Measurements from ENCODE around the gene PKN1.
"Not testable (repeated sequence)": the region's sequence is repeated elsewhere in the genome, so short reads cannot be mapped to it uniquely, and the experiment has no call there.

PKN1 gene

DNA sequence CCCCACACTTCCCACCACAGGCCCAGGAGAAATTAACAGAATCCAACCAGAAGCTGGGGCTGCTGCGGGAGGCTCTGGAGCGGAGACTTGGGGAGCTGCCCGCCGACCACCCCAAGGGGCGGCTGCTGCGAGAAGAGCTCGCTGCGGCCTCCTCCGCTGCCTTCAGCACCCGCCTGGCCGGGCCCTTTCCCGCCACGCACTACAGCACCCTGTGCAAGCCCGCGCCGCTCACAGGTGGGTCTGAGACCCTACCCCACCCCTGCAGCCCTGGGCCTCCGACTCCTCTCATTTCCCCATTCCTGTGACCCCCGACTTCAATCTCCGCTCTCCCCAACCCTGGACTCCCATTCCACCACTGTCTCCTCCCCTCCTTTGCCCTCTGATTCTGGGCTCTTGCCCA is 17.8 kb downstream of the PKN1 start:
- DNase-seq (ENCODE audit: low read depth) = no peak
- TF ChIP-seq, protein P1, sequence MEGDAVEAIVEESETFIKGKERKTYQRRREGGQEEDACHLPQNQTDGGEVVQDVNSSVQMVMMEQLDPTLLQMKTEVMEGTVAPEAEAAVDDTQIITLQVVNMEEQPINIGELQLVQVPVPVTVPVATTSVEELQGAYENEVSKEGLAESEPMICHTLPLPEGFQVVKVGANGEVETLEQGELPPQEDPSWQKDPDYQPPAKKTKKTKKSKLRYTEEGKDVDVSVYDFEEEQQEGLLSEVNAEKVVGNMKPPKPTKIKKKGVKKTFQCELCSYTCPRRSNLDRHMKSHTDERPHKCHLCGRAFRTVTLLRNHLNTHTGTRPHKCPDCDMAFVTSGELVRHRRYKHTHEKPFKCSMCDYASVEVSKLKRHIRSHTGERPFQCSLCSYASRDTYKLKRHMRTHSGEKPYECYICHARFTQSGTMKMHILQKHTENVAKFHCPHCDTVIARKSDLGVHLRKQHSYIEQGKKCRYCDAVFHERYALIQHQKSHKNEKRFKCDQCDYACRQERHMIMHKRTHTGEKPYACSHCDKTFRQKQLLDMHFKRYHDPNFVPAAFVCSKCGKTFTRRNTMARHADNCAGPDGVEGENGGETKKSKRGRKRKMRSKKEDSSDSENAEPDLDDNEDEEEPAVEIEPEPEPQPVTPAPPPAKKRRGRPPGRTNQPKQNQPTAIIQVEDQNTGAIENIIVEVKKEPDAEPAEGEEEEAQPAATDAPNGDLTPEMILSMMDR (IDR thresholded peaks at IDR 0.05; ENCODE audit: insufficient read depth, low read depth, low read length, missing control alignments) = no peak
- no peak overlapping the region for H3K4me3 ChIP-seq (ENCODE audit: low read length)

- H3K4me3 ChIP-seq (ENCODE audit: low read length); DNase-seq (ENCODE audit: low read depth): not testable (repeated sequence)
Measured at GRCh38 chr19:14452303-14452702, 19.2 kb downstream of the PKN1 start.

DNA sequence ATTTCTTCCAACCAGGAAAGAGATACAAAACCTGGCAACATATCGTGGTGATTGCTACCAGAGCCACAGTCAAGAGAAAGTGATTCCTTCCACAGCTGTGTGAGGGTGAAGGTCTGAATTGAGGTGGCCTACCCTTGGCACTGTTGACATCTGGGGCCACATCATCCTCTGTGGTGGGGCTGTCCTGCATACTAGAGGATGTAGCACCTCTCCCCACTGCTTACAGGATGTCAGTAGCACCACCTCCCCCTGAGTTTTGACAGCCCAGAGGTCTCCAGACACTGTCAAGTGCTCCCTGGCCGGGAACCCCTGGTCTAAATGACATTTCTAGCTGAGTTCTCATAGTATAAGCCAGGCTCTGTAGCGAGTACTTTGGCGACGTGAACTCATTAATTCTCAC is 26.6 kb downstream of the PKN1 start:
- no peak for DNase-seq (ENCODE audit: low read depth)

GRCh38 chr19:14460935-14461334 is 27.8 kb downstream of the PKN1 start:
- DNase-seq (ENCODE audit: low read depth) = no peak
- H3K4me3 ChIP-seq (ENCODE audit: low read length) = no peak overlapping the region
- TF ChIP-seq, protein P1 (IDR thresholded peaks at IDR 0.05; ENCODE audit: insufficient read depth, low read depth, low read length, missing control alignments) = no peak

More for the DNA sequence above, 26.6 kb downstream of the PKN1 start:
- no peak overlapping the region for H3K4me3 ChIP-seq (ENCODE audit: low read length)
- TF ChIP-seq, protein P1 (IDR thresholded peaks at IDR 0.05; ENCODE audit: insufficient read depth, low read depth, low read length, missing control alignments) = no peak

- H3K4me3 ChIP-seq (ENCODE audit: low read length); DNase-seq (ENCODE audit: low read depth): not testable (repeated sequence)
Measured at GRCh38 chr19:14462401-14462800, 29.3 kb downstream of the PKN1 start.

DNA sequence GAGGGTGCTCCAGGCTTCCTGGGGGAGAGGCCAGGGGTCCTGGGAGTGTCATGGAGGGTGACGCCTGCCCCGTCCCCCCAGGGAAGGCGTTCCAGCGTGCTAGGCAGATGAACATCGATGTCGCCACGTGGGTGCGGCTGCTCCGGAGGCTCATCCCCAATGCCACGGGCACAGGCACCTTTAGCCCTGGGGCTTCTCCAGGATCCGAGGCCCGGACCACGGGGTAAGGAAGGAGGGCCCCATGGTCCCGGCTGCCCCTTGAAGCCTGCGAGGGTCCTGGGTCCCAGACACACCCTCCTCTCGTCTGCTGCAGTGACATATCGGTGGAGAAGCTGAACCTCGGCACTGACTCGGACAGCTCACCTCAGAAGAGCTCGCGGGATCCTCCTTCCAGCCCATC is 30.6 kb downstream of the PKN1 start:
- DNase-seq (ENCODE audit: low read depth) = no peak
- TF ChIP-seq, protein P1 (IDR thresholded peaks at IDR 0.05; ENCODE audit: insufficient read depth, low read depth, low read length, missing control alignments) = no peak
- H3K4me3 ChIP-seq (ENCODE audit: low read length) = no peak overlapping the region

DNA sequence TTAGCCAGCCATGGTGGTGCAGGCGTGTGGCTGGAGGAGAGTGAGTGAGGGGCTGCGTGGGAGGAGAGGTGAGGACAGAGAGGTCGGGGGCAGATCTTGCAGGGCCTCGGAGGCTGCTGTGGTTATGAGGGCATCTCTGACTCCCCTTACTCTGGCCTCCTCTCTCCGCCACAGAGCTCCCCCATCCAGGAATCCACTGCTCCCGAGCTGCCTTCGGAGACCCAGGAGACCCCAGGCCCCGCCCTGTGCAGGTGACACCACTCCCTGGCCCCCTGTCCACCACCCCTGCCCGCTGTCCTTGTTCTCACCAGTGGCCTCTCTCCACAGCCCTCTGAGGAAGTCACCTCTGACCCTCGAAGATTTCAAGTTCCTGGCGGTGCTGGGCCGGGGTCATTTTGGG is 34.3 kb downstream of the PKN1 start:
- H3K4me3 ChIP-seq (ENCODE audit: low read length) = no peak overlapping the region
- TF ChIP-seq, protein P1 (IDR thresholded peaks at IDR 0.05; ENCODE audit: insufficient read depth, low read depth, low read length, missing control alignments) = no peak
- DNase-seq (ENCODE audit: low read depth) = no peak

DNA sequence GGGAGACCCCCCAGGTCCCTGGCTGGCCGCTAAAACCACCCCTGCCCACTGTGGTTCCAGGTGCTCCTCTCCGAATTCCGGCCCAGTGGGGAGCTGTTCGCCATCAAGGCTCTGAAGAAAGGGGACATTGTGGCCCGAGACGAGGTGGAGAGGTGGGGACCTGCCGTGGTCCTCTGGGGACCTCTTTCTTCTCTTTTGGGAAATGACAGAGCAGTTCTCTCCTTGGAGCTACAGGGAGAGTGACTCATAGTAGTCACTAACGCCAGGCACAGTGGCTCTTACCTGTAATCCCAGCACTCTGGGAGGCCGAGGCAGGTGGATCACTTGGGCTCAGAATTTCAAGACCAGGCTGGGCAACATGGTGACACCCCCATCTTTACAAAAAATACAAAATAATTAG is 34.7 kb downstream of the PKN1 start:
- no peak overlapping the region for H3K4me3 ChIP-seq (ENCODE audit: low read length)
- DNase-seq (ENCODE audit: low read depth) = peak; percentile 27
- TF ChIP-seq, protein P1 (IDR thresholded peaks at IDR 0.05; ENCODE audit: insufficient read depth, low read depth, low read length, missing control alignments) = peak; percentile 19

Measured in epithelial cell of esophagus (primary cell).